ENCODE data around the gene PDE4D. TPM values are rescaled to one million over a fixed set of nuclear protein-coding genes. Genes with fewer than 3 reads are reported as not detected.

Gene PDE4D
- total RNA-seq, 1 donor from 2014 or later = 2.3 TPM

DNA sequence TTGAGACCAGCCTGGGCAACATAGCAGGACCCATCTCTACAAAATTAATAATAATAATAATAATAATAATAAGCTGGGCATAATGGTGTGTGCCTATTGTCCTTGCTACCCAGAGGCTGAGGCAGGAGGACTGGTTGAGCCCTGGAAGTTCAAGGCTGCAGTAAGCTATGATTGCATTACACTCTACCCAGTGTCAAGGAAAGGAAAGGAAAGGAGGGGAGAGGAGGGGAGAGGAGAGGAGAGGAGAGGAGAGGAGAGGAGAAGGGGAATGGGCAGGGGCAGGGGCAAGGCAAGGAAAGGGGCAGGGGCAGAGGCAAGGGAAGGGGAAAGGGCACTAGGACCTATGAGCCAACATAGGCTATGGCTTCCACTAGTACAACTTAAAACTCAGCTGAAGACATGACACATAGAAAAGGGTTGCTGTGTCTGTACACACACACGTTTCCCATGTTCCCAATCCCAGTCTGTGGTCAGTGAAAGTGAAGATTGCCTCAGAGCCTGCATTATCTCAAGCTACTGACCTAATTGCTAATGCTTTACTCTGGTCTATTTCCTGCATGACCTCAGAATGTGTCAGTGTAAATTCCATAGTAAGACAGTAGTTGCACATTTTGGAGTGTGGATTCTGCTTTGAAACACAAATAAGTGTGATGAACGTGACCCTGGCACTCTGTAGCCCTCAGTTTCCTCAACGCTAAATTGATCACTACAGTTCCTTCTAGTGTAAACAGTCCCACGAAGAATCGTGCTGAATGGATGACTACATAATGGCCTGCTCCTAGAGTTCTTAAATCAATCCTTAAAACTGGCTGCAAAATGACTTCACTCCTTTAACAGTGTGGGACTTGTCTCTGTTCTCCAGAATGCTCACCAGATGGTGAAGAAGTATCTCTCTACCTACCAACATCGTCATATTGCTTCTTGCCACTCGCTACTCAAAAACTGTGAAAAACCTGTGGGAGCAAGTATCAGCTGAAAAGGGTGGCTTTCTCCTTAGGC is 813.6 kb downstream of the PDE4D start:
- Mint-ChIP-seq H3K27ac (peak overlapping the region; percentile 46), H3K9me3 (no peaks in the 10 kb centered on the region), H3K27me3 (ENCODE audit: insufficient read depth, low read depth) (no peaks in the 10 kb centered on the region), H3K4me1 (no peaks in the 10 kb centered on the region), H3K4me3 (no peak overlapping the region), H3K36me3 (no peaks in the 10 kb centered on the region)
- no peak overlapping the region for H3K4me3 ChIP-seq
- H3K79me2 ChIP-seq (ENCODE audit: low read depth) = no peaks in the 10 kb centered on the region
- no peaks in the 10 kb centered on the region for H3K9me3 ChIP-seq (ENCODE audit: low read depth)
- no peaks in the 10 kb centered on the region for H3K36me3 ChIP-seq
- no peaks in the 10 kb centered on the region for H4K20me1 ChIP-seq (ENCODE audit: low read depth)
- no peak overlapping the region for H3K9ac ChIP-seq
- no peaks in the 10 kb centered on the region for H3K4me1 ChIP-seq
- H3F3A ChIP-seq (ENCODE audit: low read depth) = no peaks in the 10 kb centered on the region
- no peak overlapping the region for H2AFZ ChIP-seq (replicated peaks)
- DNase-seq (ENCODE audit: low spot score) = no peak
- no peak overlapping the region for H3K4me2 ChIP-seq
- no peak overlapping the region for H3K27ac ChIP-seq
- TF ChIP-seq EZH2 (IDR thresholded peaks at IDR 0.05) = no peak
- TF ChIP-seq CTCF (IDR thresholded peaks at IDR 0.05) = no peak
- TF ChIP-seq EZH2phosphoT487 (IDR thresholded peaks at IDR 0.05) = no peak
- H3K27me3 ChIP-seq = no peaks in the 10 kb centered on the region

GRCh38 chr5:59071755-59072549 is 821.6 kb downstream of the PDE4D start:
- no peaks in the 10 kb centered on the region for H3K9me3 Mint-ChIP-seq
- Histone ChIP-seq H3K36me3 (no peaks in the 10 kb centered on the region), H3K9me3 (ENCODE audit: low read depth) (no peaks in the 10 kb centered on the region), H2AFZ (replicated peaks) (no peak overlapping the region), H3K9ac (no peak overlapping the region), H3K27me3 (no peaks in the 10 kb centered on the region), H3K4me2 (no peak overlapping the region), H3K27ac (no peak overlapping the region), H3F3A (ENCODE audit: low read depth) (no peaks in the 10 kb centered on the region), H3K4me3 (no peak overlapping the region), H4K20me1 (ENCODE audit: low read depth) (no peaks in the 10 kb centered on the region), H3K79me2 (ENCODE audit: low read depth) (no peaks in the 10 kb centered on the region), H3K4me1 (no peaks in the 10 kb centered on the region)
- no peaks in the 10 kb centered on the region for H3K36me3 Mint-ChIP-seq
- TF ChIP-seq EZH2phosphoT487 (IDR thresholded peaks at IDR 0.05) (no peak), CTCF (IDR thresholded peaks at IDR 0.05) (no peak), EZH2 (IDR thresholded peaks at IDR 0.05) (no peak)
- no peaks in the 10 kb centered on the region for H3K27me3 Mint-ChIP-seq (ENCODE audit: insufficient read depth, low read depth)
- no peak overlapping the region for H3K4me3 Mint-ChIP-seq
- H3K27ac Mint-ChIP-seq = no peak overlapping the region
- peaks cover 2% of the 10 kb centered on the region for H3K4me1 Mint-ChIP-seq
- DNase-seq (ENCODE audit: low spot score) = no peak

GRCh38 chr5:59069438-59070079 is 824.0 kb downstream of the PDE4D start:
- Histone ChIP-seq H3K36me3 (no peaks in the 10 kb centered on the region), H3K9ac (no peak overlapping the region), H3F3A (ENCODE audit: low read depth) (no peaks in the 10 kb centered on the region), H3K79me2 (ENCODE audit: low read depth) (no peaks in the 10 kb centered on the region), H3K9me3 (ENCODE audit: low read depth) (no peaks in the 10 kb centered on the region), H3K4me1 (no peaks in the 10 kb centered on the region), H4K20me1 (ENCODE audit: low read depth) (no peaks in the 10 kb centered on the region), H3K27me3 (no peaks in the 10 kb centered on the region), H3K4me2 (no peak overlapping the region), H3K4me3 (no peak overlapping the region), H3K27ac (no peak overlapping the region), H2AFZ (replicated peaks) (no peak overlapping the region)
- no peaks in the 10 kb centered on the region for H3K36me3 Mint-ChIP-seq
- H3K4me3 Mint-ChIP-seq = no peak overlapping the region
- no peak for DNase-seq (ENCODE audit: low spot score)
- H3K9me3 Mint-ChIP-seq = no peaks in the 10 kb centered on the region
- H3K4me1 Mint-ChIP-seq = peaks cover 2% of the 10 kb centered on the region
- H3K27me3 Mint-ChIP-seq (ENCODE audit: insufficient read depth, low read depth) = no peaks in the 10 kb centered on the region
- TF ChIP-seq CTCF (IDR thresholded peaks at IDR 0.05) = no peak
- TF ChIP-seq EZH2phosphoT487 (IDR thresholded peaks at IDR 0.05) = no peak
- TF ChIP-seq EZH2 (IDR thresholded peaks at IDR 0.05) = no peak
- no peak overlapping the region for H3K27ac Mint-ChIP-seq

Measured in neural progenitor cell (in vitro differentiated cells).